Mesenteric fat pad (tissue), 1 donor: ENCODE data around the gene ANO10. TPM values are rescaled to one million over a fixed set of nuclear protein-coding genes. Genes with fewer than 3 reads are reported as not detected.
"Not testable (repeated sequence)": the region's sequence is repeated elsewhere in the genome, so short reads cannot be mapped to it uniquely, and the experiment has no call there.

Experiments
- DNase-seq: peaks from one replicate; pipeline ENCODE4 v3.0.0-alpha.2; 2020; ENCODE audit warnings: low spot score
- total RNA-seq: library from RNA; stranded (reverse); fragmentation: NEBNext Ultra II Directional; extraction: Animal tissue kit (Norgen Biotek cat#: 25700); gene quantifications from one replicate; pipeline ENCODE4 v1.2.1, GENCODE V29; 2021
- donor health status: DM: yes; HTN: yes; CAD: no.

The ANO10 gene
- total RNA-seq, 1 donor from 2014 or later, result 44.5 TPM

DNA sequence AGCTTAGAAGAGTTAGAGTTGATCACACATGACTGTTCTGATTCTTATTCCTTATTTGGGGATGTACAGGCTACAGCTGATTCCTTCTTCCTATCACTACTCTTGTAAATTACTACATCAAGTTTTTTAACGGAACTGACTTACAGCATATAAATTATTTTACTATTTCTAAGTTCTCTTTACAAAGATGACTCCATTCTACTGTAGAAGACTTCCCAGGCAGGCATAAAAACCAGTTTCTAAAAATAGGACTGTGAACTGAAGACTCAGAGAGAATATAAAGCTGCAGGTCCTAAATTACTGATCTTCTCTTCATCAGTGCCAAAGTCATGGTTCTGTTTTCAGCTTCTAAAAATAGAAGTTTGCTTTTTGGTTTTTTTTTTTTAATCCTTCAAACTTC lies 38.9 kb downstream of the ANO10 start:
- DNase-seq, result no peak

DNA sequence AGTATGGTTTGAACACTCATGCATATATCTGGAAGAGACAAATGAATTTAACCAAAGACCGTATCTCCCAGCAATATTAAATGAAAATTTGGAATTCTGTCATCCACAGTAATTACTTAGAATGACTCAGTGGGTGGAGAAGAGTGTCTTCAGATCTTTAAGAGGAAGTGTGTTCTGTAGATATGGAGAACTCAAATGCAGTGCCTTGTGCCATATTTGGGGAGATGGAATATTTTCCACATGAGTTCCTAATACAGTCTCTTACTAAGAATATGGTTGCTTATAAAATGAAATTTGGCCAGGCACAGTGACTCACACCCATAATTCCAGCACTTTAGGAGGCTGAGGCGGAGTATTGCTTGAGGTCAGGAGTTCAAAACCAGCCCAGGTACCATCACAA lies 40.5 kb downstream of the ANO10 start:
- no peak for DNase-seq

DNA sequence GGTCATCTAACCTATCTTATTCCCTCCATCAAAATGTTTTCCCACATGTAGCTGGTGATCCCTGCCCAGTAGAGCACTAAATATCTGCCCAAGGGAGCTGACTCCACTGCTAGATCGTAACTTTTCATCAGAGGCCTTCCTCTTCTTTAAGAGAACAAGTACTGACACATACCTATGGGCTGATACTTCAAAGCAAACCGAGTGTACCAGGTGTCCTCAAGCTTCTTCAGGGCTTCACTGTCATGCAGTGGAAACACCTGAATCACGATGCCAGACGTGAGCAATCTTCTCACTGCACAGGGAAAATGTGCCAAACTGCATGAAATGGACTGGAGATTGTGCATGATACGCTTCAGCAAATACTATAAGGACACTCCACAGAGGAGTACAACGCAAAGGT lies 41.6 kb downstream of the ANO10 start:
- no peak for DNase-seq

DNA sequence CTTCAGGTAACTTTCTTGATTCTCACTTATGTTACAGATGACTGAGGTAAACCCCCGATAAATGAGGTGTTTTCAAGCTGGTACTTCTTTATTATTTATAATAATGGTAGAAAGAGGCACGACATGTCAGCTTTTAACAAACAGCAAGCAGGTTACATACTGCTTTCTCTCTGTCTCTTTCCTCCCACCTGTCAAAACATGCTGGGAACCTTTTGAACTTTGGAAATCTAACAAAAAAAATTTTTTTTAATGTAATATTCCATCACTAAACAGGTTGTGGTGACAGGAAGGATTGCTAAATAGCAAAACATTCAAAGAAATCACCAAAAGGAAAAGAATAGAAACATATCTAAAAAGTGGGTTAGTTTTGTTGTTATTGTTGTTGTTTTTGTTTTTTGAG lies 48.2 kb downstream of the ANO10 start:
- DNase-seq, result no peak

DNA sequence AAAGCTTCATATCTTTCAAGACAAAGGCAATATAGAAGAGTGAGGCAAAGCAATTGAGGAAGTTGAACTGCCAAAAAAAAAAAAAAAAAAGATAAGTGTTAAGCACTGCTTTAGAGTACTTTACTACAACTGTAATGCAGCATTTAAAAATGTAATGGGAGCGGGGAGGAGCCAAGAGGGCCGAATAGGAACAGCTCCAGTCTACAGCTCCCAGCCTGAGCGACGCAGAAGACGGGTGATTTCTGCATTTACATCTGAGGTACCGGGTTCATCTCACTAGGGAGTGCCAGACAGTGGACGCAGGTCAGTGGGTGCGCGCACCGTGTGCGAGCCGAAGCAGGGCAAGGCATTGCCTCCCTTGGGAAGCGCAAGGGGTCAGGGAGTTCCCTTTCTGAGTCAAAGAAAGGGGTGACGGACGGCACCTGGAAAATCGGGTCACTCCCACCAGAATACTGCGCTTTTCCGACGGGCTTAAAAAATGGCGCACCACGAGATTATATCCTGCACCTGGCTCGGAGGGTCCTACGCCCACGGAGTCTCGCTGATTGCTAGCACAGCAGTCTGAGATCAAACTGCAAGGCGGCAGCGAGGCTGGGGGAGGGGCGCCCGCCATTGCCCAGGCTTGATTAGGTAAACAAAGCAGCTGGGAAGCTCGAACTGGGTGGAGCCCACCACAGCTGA lies 56.0 kb downstream of the ANO10 start:
- not testable (repeated sequence) for DNase-seq

DNA sequence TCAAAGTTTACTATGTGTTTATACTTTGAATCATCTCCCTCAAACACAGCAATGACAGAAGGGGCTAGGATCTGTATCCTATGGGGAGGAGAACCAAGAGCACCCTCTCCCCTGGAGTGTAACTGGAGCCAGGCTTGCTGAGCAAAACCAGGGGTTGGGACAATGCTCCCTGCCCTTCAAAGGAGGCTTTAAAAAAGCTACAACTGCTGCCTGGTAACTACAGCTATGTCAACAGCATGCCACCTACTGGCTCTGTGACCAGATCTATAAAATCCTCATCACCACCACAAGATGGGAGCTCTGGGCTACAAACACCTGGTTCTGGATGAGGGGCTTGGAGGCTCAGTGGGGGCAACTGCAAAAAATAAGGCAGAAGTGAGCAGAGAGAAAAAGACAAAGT lies 61.9 kb downstream of the ANO10 start:
- no peak for DNase-seq

DNA sequence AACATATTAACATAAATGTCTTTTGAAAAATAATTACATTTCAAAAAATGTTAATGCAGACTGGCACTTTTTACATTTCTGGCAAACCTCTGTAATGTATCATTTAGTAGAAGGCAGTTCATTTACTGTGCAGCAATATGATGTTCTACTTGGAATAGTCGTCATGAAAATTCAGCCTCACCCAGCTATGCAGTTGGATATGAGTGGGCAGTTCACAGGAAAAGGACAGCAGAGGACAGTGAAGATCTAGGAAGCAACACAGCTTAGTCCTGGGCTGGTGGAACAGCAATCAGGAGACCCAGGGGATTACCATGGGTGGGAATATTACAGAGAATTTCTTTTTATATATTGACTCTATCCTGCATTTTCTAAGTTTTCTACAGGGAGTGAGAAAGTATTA lies 63.6 kb downstream of the ANO10 start:
- DNase-seq, result no peak

DNA sequence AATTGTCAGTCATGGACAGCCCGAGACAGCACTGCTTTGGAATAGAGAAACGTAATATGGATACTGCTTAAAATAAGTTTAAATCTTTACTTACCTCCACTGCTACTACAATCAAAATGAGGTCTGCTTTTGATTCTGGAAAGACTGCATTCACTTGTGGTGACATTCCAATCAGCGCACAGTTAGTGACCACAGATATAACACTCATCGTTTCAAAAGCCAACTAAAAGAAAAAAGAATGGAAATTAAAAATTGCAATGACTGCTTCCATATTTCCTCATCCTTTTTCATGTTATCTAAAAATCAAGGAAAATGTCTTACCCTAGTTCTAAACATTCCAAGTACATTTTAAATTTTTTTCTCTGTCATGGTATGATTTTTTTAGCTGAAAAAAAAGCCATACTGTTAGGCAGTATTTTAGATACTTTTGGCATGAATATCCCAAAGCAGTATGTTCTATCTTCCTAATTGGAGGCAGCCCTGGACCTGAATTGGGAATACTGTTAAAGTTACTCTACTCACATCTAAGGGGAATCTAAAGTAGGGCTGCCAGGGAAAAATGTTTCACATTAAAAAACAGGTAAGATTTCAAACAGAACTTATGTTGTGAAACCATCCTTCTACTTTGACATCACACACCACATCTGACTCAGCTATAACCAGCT lies 72.1 kb downstream of the ANO10 start:
- no peak for DNase-seq

DNA sequence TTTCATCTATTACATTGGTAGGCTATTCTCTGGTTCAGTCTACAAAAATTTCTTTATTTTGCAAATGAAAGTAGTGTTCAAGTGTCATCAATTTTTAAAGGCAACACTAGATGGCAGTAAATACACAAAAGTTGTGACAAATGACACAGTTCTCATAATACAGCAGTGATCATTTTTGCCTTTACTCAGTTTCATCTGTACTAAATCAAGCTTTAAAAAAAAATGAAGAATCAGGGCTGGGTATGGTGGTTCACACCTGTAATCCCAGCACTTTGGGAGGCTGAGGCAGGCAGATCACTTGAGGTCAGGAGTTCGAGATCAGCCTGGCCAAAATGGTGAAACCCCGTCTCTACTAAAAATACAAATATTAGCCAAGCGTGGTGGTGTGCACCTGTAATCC lies 77.5 kb downstream of the ANO10 start:
- DNase-seq, result not testable (repeated sequence)

DNA sequence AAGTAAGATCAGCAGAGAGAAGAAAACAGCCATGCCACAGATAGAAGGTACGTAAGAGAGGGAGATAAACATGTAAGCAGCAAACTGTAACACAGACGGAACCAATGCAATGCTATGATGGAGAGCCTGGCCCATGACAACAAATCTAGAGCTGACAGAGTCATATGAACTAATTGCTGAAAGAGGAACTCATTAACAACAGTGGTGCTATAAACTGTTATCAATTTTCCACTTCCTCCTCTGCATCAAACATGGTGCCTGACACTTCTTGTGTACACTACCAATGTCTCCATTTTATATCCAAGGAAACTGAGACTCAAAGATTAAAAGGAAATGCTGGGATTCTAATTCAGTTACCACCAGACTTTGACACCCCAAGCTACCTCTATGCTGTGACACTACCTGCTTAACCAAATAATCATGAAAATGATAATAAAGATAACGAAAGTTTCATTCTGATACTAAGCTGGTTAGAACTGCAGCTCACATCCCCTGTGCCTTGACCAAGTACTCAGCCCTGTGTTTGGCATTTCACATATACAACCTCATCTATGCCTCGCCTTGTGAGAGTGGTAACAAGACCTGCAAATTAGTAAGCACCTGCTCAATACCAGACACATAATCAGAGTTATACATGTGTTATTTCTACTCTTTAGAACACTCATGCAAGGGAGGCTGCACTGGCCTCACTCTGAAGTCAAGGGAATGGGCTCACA lies 79.3 kb downstream of the ANO10 start:
- DNase-seq, result no peak

DNA sequence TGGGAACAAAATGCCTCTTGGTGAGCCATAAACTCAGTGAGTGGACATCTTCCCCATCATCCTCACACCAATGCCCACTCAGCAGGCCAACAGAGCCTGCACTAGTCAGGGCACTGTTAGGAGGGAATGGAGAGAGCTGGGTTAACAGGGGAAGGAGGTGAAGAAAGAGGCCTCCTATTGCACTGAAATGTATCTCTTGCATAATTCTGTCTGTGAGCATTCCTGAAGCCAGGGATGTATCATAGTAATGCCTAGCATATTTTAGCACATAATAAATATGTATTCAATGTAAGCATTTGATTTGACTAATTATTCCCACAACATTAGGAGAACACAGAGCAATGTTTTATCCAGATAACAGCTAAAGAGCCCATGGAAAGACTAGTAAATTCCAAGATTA lies 81.2 kb downstream of the ANO10 start:
- no peak for DNase-seq

DNA sequence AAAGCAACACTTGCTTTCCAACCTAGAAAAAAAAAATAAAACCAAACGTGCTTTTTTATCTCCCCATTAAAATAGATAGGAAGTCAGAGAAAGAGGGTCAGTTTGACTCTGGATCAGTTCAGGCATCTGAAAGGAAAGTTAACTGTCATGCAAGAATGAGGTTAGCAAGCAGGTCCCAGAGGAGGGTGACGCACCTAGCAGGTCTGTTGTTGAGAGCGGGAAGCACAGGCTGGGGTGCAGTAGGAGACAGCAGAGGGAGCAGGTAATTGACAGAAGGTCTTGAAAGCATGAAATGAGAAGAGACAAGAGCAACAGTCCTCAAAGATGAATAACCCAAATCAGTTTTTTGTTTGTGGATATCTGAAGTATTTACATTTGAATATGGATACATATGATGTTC lies 82.5 kb downstream of the ANO10 start:
- no peak for DNase-seq

DNA sequence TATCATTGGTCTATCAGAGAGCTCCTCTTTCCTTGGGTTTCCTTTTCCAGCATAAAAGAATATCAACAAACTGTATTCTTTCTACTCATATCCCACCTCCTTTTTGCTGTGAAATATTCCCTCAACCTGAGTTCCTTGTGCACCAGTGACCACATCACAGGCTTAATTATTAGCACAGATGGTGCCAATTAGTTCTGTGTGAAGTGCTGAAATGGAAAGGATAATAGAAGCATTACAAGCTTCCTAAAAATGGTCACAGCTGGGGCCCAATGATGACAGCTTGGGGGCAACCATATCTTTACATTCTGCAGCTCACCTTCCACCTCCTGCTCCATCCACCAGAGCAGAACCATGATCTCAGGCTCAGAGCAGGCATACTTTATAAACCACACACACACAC lies 84.6 kb downstream of the ANO10 start:
- DNase-seq, result no peak

DNA sequence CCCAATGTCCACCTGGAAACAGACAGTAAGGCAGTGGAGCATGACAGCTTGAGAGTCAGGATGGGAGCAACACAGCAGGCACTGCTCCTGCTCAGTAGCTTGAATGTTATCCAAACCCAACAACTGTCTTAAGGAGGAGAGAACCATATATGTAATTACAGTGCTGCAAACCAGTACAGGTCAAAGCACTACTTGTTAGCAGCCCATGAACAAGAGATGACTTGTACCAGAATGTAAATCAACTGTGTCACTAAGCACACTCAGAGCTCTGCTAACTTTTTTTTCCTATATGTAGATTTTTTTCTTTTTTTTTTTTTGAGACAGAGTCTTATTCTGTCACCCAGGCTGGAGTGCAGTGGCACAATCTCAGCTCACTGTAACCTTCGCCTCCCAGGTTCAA lies 87.1 kb downstream of the ANO10 start:
- no peak for DNase-seq

DNA sequence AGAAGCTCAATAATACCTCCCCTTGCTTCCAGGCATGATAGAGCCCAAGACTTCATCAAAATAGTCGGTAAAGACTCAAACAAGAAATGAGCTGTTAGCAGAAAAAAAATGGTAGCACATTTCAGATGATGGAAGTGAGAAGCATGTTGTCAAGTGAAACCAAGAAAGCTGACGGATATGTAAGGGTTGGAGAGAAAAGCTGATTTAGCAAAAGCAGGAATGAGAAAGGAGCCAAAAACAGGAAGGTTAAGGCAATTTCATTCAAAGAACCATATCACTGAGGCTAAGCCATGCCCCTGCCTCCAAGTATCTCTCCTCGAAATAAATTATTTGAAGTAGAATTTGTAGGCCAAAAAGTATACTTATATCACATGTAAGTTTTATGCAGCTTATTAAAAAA lies 88.8 kb downstream of the ANO10 start:
- DNase-seq, result no peak

DNA sequence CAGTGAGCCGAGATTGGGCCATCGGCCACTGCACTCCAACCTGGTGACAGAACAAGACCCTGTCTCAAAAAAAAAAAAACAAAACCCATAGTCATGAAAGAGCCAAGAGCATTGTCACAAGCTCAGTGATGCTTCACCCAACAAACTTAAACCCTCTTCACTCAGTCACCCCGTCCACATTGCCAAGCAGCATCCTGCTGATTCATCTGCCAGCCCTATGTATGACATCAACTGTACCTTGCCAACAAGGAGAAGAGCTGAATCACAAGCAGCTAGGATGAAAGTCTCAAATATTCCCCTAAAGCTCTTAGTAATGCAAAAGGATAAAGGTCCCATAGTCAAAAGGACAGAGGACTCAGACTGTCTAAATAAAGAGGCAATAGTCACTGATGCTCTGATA lies 90.0 kb downstream of the ANO10 start:
- DNase-seq, result no peak

DNA sequence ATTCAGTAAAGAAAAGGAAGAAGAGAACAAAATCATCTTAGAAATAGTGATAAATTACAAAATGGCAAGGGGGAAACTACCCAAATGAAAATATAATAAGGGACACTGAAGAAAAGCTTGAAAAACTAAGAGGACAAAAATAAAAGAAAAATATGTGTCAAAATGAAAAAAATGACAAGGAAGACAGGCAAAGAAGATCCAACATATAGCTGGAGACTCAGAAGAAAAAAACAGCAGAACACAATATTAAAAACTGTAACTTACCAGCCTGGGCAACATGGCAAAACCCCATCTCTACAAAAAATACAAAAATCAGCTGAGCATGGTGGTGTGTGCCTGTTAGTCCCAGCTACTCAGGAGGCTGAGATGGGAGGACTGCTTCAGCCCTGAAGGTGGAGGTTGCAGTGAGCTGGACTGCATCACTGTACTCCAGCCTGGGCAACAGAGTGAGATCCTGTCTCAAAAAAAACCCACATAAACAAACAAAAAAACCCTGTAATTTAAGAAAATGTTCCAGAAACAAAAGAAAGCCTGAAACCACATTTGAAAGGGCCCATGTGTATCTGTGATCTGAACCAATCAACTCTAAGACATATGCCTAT lies 93.2 kb downstream of the ANO10 start:
- no peak for DNase-seq

DNA sequence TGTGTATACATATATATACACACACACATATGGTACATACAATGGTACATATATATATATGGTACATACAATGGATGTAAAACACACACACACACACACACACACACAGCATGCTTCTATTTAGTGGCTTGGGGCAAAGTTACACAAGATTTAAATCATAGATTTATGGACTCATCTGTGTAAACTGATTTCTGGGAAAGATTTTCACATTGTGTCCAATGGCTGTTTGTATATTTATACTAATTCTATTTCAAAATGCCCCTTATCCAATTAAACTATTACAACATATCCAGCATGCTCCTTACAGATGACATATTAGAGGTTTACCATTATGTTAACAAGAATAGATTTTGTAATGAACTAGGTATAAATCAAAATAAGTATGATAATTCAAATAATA lies 94.9 kb downstream of the ANO10 start:
- no peak for DNase-seq

DNA sequence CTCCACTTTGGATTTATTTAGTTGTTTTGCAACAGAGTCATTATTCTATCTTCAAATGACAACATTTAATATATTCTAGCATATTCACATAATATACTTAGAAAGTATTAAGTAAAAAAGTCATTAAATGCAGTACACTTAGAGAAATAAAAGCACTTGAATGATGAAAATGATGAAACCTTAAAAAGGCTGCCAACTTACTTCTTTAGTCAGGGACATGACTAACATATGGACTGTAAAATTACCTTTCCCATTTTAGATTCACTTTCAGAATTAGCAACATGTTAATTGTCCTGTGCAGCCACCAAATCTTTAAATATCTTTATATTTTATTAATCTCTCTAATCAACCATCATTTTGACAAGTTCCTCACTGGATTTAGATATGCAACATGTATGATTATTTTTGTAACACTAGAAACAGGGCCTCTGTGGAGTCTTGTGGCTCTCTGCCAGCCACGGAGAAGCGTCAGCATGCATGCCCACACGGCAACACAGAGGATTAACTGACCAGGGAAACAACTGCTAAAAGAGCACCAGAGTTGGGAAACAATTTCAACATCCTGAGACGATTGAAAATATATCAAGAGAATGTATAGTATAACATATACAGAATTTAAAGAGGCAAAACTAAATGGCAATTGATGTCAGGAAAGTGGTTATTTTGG lies 95.7 kb downstream of the ANO10 start:
- DNase-seq, result no peak

DNA sequence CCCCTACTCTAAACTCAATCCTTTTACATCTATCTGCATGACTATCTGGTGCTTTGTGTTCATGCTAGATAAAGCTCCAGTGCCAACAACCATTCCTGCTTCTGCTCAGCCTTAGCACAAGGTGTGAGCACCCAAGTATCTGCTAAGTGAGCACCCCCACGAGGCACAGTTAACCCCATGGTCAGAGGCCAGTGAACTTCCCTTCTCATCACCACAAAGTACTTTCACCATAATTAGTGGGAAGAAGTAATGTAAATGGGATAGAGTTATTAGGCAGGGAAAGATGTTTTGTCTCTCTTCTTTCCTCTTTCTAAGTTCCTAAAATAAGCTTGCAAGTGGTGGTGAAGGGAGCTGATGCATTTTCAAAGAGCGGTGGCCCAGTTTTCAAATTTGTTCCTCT lies 96.4 kb downstream of the ANO10 start:
- DNase-seq, result no peak

DNA sequence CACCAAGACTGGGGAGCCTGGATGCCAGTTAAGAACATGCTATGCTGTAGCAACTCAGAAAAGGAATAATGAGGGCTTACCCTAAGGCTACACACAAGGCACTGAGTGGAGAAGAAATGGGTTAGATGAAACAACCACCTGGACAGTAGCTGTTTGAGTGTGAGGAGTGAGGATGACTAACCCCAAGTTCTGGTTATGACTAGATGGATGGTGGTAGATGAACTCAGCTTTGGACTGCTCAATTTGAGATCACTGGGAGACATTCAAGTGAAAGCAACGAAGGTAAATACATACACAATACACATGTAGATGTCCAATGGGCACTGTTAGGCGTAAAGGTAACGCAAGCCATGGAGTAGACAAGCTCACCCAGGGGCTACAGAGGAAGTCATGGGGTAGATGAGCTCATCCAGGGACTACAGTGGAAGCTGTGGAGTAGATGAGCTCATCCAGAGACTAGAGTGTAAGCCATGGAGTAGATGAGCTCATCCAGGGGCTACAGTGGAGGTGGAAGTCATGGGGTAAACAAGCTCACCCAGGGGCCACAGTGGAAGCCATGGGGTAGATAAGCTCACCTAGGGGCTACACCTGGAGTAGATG lies 98.3 kb downstream of the ANO10 start:
- DNase-seq, result no peak
